Neural progenitor cell (in vitro differentiated cells): Measurements from ENCODE around the gene PCGF3. TPM values are rescaled to one million over a fixed set of nuclear protein-coding genes. Genes with fewer than 3 reads are reported as not detected.

Source experiments
- DNase-seq: peaks from one replicate; pipeline ENCODE4 v3.0.0-alpha.2; 2016; ENCODE audit warnings: low spot score
- H2AFZ ChIP-seq: fragments of 200-600 bp; sonication (generic); replicated peaks from 2 replicates; pipeline ENCODE4 v1.6.1; 2016; ENCODE audit warnings: antibody characterized with exemption
- H3F3A ChIP-seq: fragments of 200-600 bp; sonication (generic); 2 replicates; pipeline ENCODE4 v1.6.1; 2016; ENCODE audit warnings: antibody characterized with exemption, low read depth
- H3K27ac ChIP-seq: fragments of 200-600 bp; sonication (generic); 2 replicates; pipeline ENCODE4 v1.5.1; 2016; ENCODE audit warnings: mild to moderate bottlenecking
- H3K27me3 ChIP-seq: fragments of 200-600 bp; sonication (generic); 2 replicates; pipeline ENCODE4 v1.6.1; 2016; ENCODE audit warnings: mild to moderate bottlenecking, moderate library complexity
- H3K36me3 ChIP-seq: fragments of 200-600 bp; sonication (generic); 2 replicates; pipeline ENCODE4 v1.5.1; 2016
- H3K4me1 ChIP-seq: fragments of 200-600 bp; sonication (generic); 2 replicates; pipeline ENCODE4 v1.6.1; 2016; ENCODE audit warnings: mixed run types
- H3K4me2 ChIP-seq: fragments of 200-600 bp; sonication (generic); 2 replicates; pipeline ENCODE4 v1.6.1; 2016
- H3K4me3 ChIP-seq: fragments of 200-600 bp; sonication (generic); 2 replicates; pipeline ENCODE4 v1.5.1; 2016
- H3K79me2 ChIP-seq: fragments of 200-600 bp; sonication (generic); 2 replicates; pipeline ENCODE4 v1.6.1; 2016; ENCODE audit warnings: low read depth
- H3K9ac ChIP-seq: fragments of 200-600 bp; sonication (generic); 2 replicates; pipeline ENCODE4 v1.6.1; 2016
- H3K9me3 ChIP-seq: fragments of 200-600 bp; sonication (generic); 2 replicates; pipeline ENCODE4 v1.5.1; 2016; ENCODE audit warnings: low read depth
- H4K20me1 ChIP-seq: fragments of 200-600 bp; sonication (generic); 2 replicates; pipeline ENCODE4 v1.6.1; 2016; ENCODE audit warnings: low read depth
- H3K27ac Mint-ChIP-seq: 3 replicates; pipeline ENCODE4 v1.8.0; 2021; ENCODE audit warnings: mixed read lengths
- H3K27me3 Mint-ChIP-seq: 2 replicates; pipeline ENCODE4 v1.8.0; 2022; ENCODE audit warnings: low read depth, mild to moderate bottlenecking, inconsistent platforms, moderate library complexity, mixed read lengths; ENCODE audit not compliant: insufficient read depth
- H3K36me3 Mint-ChIP-seq: 3 replicates; pipeline ENCODE4 v1.8.0; 2021; ENCODE audit warnings: mixed read lengths
- H3K4me1 Mint-ChIP-seq: 3 replicates; pipeline ENCODE4 v1.8.0; 2021; ENCODE audit warnings: mixed read lengths
- H3K4me3 Mint-ChIP-seq: 3 replicates; pipeline ENCODE4 v1.8.0; 2021; ENCODE audit warnings: mild to moderate bottlenecking, moderate library complexity, mixed read lengths
- H3K9me3 Mint-ChIP-seq: 3 replicates; pipeline ENCODE4 v1.8.0; 2020; ENCODE audit warnings: mixed read lengths
- EZH2 ChIP-seq: fragments of 200-600 bp; sonication (generic); IDR thresholded peaks from 2 replicates; pipeline ENCODE4 v1.6.1; 2017; ENCODE audit warnings: antibody characterized with exemption, mild to moderate bottlenecking, moderate library complexity
- EZH2phosphoT487 ChIP-seq: fragments of 200-600 bp; sonication (generic); IDR thresholded peaks from 2 replicates; pipeline ENCODE4 v1.6.1; 2017; ENCODE audit warnings: antibody characterized with exemption
- total RNA-seq: library from RNA; depleted of rRNA; stranded (reverse); fragments of >200 nt; gene quantifications from 2 replicates; pipeline ENCODE4 v1.2.3, GENCODE V29; 2015; ENCODE audit warnings: low replicate concordance
- TF ChIP-seq, protein P1 (sequence below): fragments of 200-600 bp; sonication (generic); IDR thresholded peaks from 2 replicates; pipeline ENCODE4 v1.5.1; 2017; ENCODE audit warnings: antibody characterized with exemption, mild to moderate bottlenecking

PCGF3 gene
- total RNA-seq, 1 donor from 2014 or later = 44.7 TPM

DNA sequence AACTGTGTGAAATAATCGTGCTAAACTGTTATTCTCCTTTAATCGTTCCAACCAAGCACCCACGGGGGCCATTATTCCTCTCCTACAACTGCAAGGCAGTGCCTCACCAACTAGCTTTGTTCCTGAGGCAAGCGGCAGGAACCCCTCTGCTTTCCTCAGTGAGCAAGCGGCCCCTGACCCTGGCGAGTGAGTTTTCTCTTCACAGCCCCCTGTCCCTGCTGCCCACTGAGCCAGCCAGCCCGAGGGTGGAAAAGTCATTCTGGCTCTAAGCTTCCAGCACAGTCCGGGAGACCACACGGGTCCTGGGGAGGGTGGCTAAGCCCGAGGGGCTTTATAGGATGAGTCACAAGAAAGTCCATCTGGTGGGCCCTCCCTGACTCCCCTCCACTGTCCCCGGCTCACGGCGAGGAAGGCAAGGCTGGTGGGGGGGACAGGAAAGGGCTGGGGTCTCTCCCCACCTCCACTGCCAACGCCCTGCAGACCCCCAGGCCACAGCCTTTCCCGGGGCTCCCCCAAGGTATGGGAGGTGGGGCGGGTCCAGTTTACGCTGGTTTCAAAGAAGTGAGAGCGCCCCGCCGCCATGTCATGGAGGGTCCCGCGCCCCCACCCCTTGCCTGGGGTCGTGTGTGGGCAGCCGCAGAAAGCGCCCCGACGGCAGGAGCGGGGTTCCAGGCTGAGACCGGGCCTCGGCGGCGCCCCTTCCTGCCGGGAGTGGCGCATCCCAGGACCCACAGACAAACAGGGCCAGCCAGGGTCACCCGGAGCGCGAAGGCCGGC, 75.3 kb downstream of the PCGF3 start:
- H3K27me3 Mint-ChIP-seq = peaks cover 30% of the 10 kb centered on the region
- Histone ChIP-seq H3K4me1 (peaks cover 20% of the 10 kb centered on the region), H3K36me3 (peaks cover 14% of the 10 kb centered on the region), H2AFZ (peak overlapping the region; percentile 20), H3K9ac (peak overlapping the region; percentile 100), H3K79me2 (peaks cover 57% of the 10 kb centered on the region), H3K9me3 (no peaks in the 10 kb centered on the region), H3K27me3 (peaks cover 38% of the 10 kb centered on the region), H3K4me3 (peak overlapping the region; percentile 86), H3K4me2 (peak overlapping the region; percentile 97), H4K20me1 (peaks cover 50% of the 10 kb centered on the region), H3F3A (peaks cover 29% of the 10 kb centered on the region), H3K27ac (peak overlapping the region; percentile 98)
- TF ChIP-seq EZH2phosphoT487 = no peak
- TF ChIP-seq, protein P1, sequence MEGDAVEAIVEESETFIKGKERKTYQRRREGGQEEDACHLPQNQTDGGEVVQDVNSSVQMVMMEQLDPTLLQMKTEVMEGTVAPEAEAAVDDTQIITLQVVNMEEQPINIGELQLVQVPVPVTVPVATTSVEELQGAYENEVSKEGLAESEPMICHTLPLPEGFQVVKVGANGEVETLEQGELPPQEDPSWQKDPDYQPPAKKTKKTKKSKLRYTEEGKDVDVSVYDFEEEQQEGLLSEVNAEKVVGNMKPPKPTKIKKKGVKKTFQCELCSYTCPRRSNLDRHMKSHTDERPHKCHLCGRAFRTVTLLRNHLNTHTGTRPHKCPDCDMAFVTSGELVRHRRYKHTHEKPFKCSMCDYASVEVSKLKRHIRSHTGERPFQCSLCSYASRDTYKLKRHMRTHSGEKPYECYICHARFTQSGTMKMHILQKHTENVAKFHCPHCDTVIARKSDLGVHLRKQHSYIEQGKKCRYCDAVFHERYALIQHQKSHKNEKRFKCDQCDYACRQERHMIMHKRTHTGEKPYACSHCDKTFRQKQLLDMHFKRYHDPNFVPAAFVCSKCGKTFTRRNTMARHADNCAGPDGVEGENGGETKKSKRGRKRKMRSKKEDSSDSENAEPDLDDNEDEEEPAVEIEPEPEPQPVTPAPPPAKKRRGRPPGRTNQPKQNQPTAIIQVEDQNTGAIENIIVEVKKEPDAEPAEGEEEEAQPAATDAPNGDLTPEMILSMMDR = no peak
- TF ChIP-seq EZH2 = peak; percentile 25
- H3K4me1 Mint-ChIP-seq = peaks cover 42% of the 10 kb centered on the region
- H3K36me3 Mint-ChIP-seq = peaks cover 34% of the 10 kb centered on the region
- H3K9me3 Mint-ChIP-seq = no peaks in the 10 kb centered on the region
- H3K27ac Mint-ChIP-seq = peak overlapping the region; percentile 93
- peak overlapping the region; percentile 92 for H3K4me3 Mint-ChIP-seq
- peak; percentile 38 for DNase-seq

DNA sequence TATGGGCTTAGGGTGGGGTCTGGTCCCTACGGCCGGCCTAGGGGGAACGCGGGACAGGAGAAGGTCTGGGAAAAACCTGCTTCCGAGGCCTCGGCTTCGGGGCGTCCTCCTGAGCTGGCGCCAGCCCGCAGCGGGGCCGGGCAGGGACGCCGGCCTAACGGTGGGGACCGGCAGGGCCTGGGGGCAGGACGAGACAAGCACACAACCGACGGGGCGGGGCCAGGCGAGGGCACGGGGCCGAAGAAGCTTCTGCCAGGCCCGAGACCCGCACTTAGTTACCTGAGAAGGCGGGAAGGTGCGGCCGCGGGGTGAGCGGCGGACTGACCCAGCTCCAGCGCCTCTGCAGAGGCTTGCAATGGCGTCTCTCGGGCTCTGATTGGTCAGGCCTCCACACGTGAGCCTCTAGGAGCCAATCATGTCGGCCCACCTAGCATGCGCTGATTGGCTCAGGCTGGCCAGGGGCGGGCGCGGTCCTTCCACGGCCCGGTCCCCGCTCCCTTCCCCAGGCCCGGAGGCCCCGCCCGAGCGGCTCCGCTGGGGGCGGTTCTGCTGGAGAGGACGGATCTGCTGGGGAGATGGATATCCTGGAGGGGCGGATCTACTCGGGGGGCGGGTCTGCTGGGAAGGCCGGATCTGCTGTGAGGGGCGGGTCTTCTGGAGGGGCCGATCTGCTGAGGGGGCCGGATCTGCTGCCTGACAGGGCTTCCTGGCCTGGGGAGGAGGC, 76.0 kb downstream of the PCGF3 start:
- Mint-ChIP-seq H3K9me3 (no peaks in the 10 kb centered on the region), H3K4me3 (peak overlapping the region; percentile 92), H3K27me3 (peaks cover 30% of the 10 kb centered on the region), H3K36me3 (peaks cover 30% of the 10 kb centered on the region), H3K4me1 (peaks cover 41% of the 10 kb centered on the region), H3K27ac (peak overlapping the region; percentile 94)
- DNase-seq = peak; percentile 99
- H2AFZ ChIP-seq = peak overlapping the region; percentile 87
- TF ChIP-seq EZH2 (no peak), EZH2phosphoT487 (no peak)
- TF ChIP-seq, protein P1 = no peak
- H3K79me2 ChIP-seq = peaks cover 49% of the 10 kb centered on the region
- H3K36me3 ChIP-seq = peaks cover 9% of the 10 kb centered on the region
- peaks cover 25% of the 10 kb centered on the region for H3K4me1 ChIP-seq
- H3K4me3 ChIP-seq = peak overlapping the region; percentile 86
- no peaks in the 10 kb centered on the region for H3K9me3 ChIP-seq
- peak overlapping the region; percentile 100 for H3K9ac ChIP-seq
- H3K27me3 ChIP-seq = peaks cover 46% of the 10 kb centered on the region
- peak overlapping the region; percentile 98 for H3K27ac ChIP-seq
- H3K4me2 ChIP-seq = peak overlapping the region; percentile 97
- H4K20me1 ChIP-seq = peaks cover 54% of the 10 kb centered on the region
- peaks cover 27% of the 10 kb centered on the region for H3F3A ChIP-seq

DNA sequence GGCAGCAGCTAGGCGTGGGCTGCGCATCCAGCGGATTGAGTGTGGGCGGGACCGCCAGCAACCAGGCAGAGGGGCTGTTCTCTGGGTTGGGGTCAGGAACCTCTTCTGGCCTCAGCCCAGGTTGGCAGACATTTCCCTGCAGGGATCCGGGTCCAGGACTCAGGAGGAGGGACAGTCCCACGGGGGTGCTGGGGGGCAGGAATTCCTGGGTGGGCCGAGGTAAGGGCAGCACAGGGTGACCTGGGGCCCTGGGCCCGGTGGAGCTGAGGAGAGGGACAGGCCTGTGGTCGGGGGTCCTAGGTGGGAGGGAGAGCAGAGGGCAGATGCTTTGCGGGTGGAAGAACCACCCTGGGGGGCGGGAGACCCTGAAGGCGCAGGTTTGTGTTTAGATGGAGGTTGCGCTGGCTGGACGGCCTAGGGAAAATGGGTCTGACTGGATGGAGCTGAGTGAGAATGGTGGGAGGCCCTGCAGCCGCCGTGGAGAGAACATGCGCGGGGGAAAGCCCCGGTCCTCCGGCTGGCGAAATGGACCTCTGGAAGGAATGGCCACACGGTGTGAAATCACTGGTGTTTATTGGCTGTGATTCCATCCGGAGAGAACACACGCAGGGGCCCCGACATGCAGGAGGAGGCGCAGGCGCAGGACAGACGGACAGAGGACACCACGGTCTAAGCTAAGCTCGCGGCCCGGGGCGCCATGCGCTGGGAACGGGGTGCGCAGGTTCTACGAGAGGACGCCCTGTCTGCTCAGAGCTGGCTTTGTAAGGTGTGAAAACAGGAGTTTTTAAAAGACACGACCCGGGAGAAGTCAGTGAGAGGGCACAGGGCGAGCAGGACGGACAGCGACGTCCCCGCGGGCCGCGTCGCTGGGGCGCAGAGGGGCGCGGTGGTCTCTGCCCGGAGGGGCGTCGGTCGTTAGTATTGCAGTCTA, 79.0 kb downstream of the PCGF3 start:
- no peak for DNase-seq
- Histone ChIP-seq H3K4me3 (no peak overlapping the region), H4K20me1 (peaks cover 38% of the 10 kb centered on the region), H3K79me2 (peaks cover 19% of the 10 kb centered on the region), H3K27me3 (peaks cover 75% of the 10 kb centered on the region), H2AFZ (no peak overlapping the region), H3K4me1 (peaks cover 25% of the 10 kb centered on the region), H3K9me3 (no peaks in the 10 kb centered on the region), H3K4me2 (peak overlapping the region; percentile 72), H3K36me3 (no peaks in the 10 kb centered on the region), H3K27ac (no peak overlapping the region), H3F3A (peaks cover 17% of the 10 kb centered on the region), H3K9ac (no peak overlapping the region)
- Mint-ChIP-seq H3K9me3 (no peaks in the 10 kb centered on the region), H3K27ac (no peak overlapping the region), H3K4me1 (peaks cover 34% of the 10 kb centered on the region), H3K27me3 (peaks cover 32% of the 10 kb centered on the region), H3K4me3 (peak overlapping the region; percentile 53), H3K36me3 (peaks cover 10% of the 10 kb centered on the region)
- TF ChIP-seq, protein P1 = no peak
- peak; percentile 37 for TF ChIP-seq EZH2phosphoT487
